Hematopoietic multipotent progenitor cell treated with erythropoietin and hydrocortisone succinate and interleukin-3 and kit ligand, for 17 days (in vitro differentiated cells): Measurements from ENCODE around the gene PTK6.
"Not testable (repeated sequence)": the region's sequence is repeated elsewhere in the genome, so short reads cannot be mapped to it uniquely, and the experiment has no call there.

Experiments
- DNase-seq: peaks from one replicate; pipeline ENCODE4 v3.0.0-alpha.2; 2015; ENCODE audit warnings: low spot score

PTK6 gene

GRCh38 chr20:63536997-63537524, at the start of gene PTK6:
Gene PTK6, minus strand, starts transcription at chr20:63537376. Its CDS starts 62 bp downstream, at chr20:63537314.
- DNase-seq = no peak

GRCh38 chr20:63586797-63587196, 49.6 kb upstream of the PTK6 start:
- DNase-seq = no peak

- DNase-seq = no peak
Measured at GRCh38 chr20:63585616-63586565, 48.7 kb upstream of the PTK6 start.

DNA sequence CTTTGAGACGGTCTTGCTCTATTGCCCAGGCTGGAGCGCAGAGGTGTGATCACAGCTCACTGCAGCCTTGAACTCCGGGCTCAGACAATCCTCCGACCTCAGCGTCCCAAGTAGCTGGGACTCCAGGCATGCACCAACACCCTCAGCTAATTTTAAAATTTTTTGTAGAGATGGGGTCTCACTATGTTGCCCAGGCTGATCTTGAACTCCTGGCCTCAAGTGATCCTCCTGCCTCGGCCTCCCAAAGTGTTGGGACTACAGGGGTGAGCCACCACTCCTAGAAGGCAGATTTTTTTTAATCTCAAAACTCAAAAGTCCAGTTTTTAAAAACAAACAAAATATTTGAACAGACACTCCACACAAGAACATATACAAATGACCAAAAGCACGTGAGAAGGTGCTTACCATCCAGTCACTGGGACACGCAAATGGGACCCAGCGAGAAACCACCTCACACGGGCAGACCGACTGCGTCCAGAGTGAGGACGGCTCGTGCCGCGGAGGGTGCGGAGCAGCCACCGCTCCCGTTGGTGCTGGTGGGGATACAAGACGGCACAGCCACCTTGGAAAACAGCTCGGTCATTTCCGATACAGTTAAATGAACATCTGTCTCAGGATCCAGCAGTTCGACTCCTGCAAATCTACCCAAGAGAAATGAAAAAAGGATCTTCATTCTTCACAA, 45.3 kb upstream of the PTK6 start:
- no peak for DNase-seq

DNA sequence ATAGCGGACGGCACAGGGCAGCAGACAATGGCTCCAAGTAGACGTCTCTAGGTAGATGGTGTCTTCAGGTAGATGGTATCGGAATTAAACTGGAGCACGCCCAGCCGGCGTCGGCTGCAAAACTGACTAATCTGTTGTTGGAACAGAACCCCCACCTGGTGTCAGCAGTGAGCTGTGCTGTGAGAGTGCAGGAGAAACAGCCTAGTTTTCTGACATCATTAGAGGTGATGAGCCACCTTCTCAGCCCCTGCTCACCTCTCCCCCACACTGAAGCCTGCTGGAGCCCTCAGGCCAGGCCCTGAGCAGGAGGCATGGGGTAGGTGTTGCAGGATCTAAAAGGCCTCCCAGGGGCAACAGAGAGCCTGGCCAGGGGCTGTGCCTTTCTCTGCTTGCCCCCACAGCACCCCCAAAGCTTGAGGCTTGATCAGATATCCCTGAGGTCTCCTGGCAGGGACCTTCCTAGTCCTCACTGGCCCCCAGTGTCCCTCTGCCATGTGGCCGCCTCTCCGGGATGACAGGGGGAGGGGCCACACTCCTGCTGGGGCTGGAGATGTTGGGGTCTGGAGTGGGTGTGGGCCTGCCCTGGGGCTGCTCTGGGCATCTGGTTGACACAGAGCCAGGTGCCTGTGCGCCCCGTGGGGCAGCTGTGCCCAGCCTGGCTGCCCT, 43.8 kb upstream of the PTK6 start:
- DNase-seq = no peak

DNA sequence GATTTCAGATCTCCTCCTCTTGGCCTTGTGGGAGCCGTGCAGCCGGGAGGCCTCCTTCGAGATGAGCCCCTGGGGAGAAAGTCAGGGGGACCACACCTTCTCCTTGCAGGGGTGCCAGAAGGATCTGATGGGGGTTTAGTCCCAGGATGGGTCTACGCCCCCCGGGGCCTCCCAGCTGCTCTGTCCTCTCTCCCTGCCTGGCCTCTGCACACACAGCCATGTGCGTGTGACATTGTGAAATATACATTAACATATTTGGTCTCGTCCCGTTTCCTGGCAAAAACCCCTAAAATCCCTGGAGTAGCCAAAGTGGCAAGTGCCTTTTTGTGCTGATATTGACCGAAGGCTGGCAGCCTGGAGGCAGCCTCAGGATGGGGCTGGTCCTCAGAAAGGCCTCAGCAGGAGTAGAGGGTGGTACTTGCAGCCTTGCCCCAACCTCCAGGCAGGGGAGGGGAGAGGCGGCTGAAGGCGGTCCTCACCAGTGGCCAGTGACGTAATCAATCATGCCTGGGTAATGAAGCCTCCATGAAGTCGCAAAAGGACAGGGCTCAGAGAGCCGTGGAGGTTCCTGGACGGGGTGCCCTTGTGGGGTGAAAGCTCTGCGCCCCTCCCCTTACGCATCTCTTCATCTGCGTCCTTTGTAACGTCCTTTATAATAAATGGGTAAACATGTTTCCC, 42.0 kb upstream of the PTK6 start:
- DNase-seq = no peak

GRCh38 chr20:63578224-63579016, 41.2 kb upstream of the PTK6 start:
- DNase-seq = no peak

DNA sequence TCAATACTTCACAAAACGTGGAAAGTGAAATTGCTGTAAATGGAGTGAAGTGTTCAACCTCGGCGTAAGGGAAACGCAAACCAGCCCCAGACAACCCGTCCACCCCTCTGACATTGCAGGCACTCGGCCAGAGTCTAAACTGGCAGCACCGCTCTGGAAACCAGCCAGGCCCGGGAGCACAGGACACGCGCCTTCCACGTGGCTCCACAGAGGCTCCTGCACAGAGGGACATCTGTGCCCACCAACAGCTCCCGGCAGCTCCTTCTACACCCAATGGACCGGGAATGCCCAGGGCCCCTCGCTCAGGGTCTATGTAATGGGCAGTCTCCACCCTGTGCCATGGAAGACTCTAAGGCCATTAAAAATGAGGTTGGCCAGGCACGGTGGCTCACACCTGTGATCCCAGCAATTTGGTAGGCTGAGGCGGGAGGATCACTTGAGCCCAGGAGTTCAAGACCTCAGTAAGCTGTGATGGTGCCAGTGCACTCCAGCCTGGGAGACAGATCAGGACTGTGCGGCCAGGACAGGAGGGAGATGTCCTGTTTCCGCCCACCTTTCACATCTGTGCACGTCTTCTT, 40.2 kb upstream of the PTK6 start:
- DNase-seq = no peak

DNA sequence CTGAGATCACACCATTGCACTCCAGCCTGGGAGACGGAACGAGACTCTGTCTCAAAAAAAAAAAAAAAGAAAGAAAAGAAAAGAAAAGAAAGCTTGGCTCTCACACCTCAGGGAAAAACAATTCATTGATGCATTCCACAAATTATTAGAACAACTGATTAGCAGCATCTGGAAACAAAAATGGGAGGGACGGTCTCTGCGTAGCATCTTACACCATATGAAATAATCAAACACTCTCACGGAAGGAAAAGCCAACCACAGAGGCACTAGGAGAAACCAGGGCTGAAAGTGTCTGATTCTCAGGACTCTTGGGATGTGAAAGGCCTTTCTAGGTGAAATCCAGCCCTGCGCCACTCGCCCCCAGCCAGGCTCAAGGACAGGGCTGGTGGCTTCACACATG, 39.1 kb upstream of the PTK6 start:
- no peak for DNase-seq

DNA sequence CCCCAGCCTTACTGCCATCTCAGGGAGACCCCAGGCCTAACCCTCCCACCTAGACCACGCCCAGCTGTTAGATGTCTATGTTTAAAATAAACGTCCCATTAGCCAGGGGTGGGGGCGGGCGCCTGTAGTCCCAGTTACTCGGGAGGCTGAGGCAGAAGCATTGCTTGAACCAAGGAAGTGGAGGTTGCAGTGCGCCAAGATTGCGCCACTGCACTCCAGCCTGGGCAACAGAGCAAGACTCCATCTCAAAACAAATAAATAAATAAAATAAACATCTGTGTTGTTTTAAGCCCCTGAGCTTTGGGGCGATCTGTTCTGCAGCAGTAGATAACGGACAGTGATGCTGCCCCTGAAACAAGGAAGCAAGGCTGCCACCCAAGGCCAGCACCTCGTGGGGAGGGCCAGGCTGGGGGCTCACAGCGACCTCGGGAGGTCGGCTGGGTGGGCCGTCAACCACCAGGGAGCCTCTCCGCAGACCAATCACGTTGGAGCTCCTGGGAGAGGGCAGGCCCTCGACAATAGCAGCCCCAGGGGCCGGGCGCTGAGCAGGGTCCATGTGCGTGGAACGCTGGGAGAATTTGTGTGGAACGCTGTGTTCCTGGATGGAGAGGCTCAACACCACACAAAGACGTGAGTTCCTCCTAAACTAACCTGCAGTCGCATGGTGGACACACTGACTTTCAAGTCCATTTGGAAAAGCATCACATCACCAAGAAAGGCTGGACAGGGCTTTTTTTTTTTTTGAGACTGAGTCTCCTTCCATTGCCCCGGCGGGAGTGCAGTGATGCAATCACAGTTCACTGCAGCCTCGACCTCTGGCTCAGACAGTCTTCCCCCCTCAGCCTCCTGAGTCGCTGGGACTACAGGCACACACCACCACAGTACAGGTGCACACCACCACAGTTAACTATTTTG, 37.9 kb upstream of the PTK6 start:
- DNase-seq = no peak

GRCh38 chr20:63574156-63574828, 37.1 kb upstream of the PTK6 start, which contains the start of gene HELZ2:
Gene HELZ2, minus strand, starts transcription at chr20:63574239. Its CDS starts 1,854 bp downstream, at chr20:63572385.
- DNase-seq = no peak

GRCh38 chr20:63573647-63574131, 36.5 kb upstream of the PTK6 start:
- no peak for DNase-seq

DNA sequence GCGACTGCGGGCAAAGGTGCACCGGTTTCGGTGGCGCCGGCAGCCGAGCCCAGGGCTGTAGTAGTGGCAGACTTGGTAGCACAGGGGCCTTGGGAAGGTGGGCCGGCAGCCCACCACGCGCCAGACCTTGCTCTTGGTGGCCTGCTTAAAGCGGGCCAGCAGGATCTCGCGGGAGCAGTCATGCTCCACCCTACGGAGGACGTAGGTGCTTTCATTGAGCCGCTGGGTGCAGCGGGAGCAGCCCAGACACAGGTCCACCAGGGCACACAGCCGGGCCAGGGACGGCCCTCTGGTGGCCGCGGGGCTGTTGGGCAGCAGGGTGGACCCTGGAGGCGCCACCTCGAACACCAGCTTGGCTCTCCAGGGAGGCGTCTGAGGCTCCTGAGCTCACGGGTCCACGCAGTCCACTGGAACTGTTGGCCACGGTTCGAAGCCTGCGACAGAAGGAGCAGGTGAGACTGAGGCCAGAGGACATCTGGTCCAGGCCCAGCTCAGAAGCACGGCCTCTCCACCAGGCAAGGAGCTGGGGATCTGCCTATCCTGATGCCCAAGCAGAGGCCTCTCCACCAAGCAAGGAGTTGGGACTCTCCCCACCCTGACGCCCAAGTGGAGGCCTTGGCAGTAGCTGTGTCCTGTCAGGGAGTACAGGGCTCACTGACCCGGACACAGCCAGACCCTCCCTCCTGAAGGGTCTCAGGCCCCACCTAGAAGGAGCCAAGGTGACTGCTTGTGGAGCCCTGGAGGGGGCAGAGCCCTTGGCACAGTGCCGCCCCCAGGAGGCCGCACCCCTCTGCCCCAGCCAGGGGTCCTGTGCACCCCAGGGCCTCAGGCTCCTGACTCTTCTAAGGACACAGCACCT, 35.8 kb upstream of the PTK6 start:
- no peak for DNase-seq

- no peak for DNase-seq
Measured at GRCh38 chr20:63572071-63572787, 35.1 kb upstream of the PTK6 start.

DNA sequence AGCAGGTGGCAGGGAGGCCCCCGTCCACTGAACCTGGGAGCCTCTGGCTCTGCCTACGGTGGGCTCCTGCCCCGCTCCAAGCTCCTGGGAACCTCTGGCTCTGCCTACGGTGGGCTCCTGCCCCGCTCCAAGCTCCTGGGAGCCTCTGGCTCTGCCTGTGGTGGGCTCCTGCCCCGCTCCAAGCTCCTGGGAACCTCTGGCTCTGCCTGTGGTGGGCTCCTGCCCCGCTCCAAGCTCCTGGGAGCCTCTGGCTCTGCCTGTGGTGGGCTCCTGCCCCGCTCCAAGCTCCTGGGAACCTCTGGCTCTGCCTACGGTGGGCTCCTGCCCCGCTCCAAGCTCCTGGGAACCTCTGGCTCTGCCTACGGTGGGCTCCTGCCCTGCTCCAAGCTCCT, 33.9 kb upstream of the PTK6 start:
- DNase-seq = not testable (repeated sequence)

DNA sequence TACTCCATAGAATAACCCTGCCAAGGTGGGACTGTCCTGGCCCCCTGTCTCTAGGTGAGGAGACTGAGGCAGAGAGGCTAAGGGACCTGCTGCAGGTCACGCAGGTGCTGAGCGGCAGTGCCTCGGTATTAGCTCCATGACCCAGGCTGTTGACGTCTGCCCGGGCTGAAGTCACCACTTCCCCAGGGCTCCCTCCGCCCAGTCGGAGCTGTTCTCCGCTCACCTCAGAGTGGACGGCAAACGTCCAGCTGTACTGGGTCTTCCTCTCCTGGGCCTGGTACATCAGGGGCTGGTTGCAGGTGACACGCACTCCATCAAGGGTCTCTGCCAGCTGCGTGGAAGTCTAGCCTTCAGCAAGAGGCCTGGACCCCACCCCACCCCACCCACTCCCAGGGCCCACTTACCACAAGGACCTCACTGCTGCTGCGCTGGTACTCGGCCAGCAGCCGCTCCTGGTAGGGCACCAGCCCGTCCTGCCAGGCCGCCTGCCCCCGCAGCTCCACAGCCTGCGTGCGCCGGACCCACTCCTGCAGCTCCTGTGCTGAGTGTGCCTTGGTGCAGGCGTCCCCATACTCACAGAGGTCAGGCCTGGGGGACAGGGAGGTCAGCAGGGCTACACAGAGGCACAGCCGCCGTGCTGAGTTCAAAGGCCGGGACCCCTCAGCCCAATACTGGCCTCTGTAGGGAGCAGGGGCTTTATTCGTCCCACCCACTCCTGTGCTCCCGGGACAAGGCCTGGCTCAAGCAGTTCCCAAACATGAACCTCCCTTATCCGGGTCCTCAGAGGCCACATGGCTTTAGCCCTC, 33.3 kb upstream of the PTK6 start:
- no peak for DNase-seq
